Gastroesophageal sphincter (tissue), 3 donors: ENCODE measurements around the gene KLF3.

Experiments
- POLR2AphosphoS5 ChIP-seq: sonication (generic); formaldehyde crosslinking; IDR thresholded peaks from one replicate; pipeline ENCODE4 v1.6.1; 2017; ENCODE audit warnings: antibody characterized with exemption
- TF ChIP-seq, protein P1 (sequence below), 4 experiments: fragments of 200-600 bp in 2 of 4; fragments of 450-650 bp in 2 of 4; sonication (generic) in 1 of 4; IDR thresholded peaks; one replicate each; pipeline ENCODE4 v1.5.1; 2017 to 2019; ENCODE audit warnings: antibody characterized with exemption in 4 of 4, mild to moderate bottlenecking in 2 of 4, moderate library complexity in 2 of 4

DNA sequence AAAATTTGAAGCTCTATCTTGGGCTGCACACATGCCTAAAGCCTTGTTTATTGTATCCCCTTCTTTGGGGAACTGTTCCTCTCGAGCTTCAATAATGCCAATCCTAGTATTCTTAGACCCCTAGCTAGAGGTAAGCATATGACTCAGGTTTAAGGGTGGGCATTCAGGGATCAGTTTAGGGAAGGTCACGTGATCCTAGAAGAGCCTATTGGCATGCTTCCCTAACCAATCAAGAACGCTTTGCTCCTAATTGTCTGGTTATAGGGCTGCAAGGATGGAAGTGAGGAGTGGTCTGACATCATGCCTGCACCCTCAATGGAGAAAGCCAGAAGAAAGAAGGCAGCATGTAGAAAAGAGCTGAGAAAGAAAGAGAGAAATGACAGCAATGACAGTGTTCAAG lies 71.9 kb downstream of the KLF3 start:
- TF ChIP-seq, protein P1, sequence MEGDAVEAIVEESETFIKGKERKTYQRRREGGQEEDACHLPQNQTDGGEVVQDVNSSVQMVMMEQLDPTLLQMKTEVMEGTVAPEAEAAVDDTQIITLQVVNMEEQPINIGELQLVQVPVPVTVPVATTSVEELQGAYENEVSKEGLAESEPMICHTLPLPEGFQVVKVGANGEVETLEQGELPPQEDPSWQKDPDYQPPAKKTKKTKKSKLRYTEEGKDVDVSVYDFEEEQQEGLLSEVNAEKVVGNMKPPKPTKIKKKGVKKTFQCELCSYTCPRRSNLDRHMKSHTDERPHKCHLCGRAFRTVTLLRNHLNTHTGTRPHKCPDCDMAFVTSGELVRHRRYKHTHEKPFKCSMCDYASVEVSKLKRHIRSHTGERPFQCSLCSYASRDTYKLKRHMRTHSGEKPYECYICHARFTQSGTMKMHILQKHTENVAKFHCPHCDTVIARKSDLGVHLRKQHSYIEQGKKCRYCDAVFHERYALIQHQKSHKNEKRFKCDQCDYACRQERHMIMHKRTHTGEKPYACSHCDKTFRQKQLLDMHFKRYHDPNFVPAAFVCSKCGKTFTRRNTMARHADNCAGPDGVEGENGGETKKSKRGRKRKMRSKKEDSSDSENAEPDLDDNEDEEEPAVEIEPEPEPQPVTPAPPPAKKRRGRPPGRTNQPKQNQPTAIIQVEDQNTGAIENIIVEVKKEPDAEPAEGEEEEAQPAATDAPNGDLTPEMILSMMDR (IDR thresholded peaks at IDR 0.05), result no peak
- no peak for TF ChIP-seq POLR2AphosphoS5
